Kasumi-1 (cell line): Measurements from ENCODE around the gene ARHGAP18.

Experiments
- DNase-seq, 2 experiments: peaks; one replicate each; lab custom pipeline; 2025; lab: John Stamatoyannopoulos, UW

The ARHGAP18 gene

DNA sequence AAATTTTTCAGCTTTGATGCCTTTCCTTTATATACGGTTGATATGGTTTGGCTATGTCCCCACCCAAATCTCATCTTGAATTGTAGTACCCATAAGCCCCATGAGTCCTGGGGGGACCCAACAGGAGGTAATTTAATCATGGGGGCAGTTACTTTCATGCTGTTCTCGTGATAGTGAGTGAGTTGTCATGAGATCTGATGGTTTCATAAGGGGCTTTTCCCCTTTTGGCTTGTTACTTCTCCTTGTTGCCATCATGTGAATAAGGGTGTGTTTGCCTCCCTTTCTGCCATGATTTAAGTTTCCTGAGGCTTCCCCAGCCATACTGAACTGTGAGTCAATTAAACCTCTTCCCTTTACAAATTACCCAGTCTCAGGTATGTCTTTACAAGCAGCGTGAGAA is 66.8 kb downstream of the ARHGAP18 start:
- DNase-seq = no peak

- no peak for DNase-seq
These were observed 67.7 kb downstream of the ARHGAP18 start for GRCh38 chr6:129642322-129642721.

DNA sequence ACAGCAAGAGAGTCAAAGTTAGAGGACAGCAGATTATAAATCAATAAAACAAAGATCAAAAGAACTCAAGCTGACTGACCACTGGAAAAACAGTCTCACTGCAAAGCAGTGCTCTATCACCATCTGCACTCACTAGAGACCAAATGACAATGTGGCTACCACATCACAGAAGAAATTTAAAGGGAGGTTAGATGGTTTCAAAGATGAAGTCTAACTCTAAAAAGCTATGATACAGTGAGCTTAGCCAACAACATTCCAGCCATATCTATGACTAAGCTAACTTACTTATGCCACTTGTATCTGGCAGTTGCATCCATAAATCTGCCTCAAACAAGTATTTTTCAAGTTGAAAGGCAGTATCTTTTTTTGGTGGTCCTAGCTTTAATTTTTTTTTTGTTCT is 68.6 kb downstream of the ARHGAP18 start:
- DNase-seq = no peak

- no peak for DNase-seq
These were observed 71.3 kb downstream of the ARHGAP18 start for GRCh38 chr6:129638686-129639085.

DNA sequence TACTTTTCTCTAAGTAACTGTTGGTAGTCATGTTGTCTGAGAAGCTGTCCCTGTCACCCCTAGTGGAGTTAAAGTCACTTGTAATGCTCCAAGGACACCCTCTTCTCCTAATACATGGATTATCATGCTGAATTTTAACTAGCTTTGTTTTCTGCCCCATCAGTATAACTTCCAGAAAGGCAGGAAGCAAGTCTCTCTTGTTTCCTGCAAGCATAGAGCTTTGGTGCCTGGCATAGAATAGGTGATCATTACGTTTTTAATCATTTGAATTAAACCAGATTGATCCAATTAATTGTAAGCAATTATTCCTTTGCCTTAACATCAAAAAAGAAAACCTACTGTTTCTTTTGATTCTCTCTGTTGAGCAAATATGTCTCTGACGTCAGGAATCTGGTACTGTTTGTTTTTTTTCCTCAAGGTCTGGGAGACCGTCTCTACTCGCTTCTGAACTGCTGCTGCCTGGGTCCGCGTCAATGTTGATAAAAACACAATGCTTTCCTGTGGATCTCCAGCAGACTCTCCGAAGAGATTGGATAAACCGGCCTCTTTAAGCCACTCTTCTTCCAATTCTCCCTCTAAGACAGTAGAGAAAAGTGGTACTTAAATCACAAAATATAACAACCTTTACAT is 71.8 kb downstream of the ARHGAP18 start:
- DNase-seq = no peak

GRCh38 chr6:129637340-129638054 is 72.5 kb downstream of the ARHGAP18 start:
- no peak for DNase-seq

DNA sequence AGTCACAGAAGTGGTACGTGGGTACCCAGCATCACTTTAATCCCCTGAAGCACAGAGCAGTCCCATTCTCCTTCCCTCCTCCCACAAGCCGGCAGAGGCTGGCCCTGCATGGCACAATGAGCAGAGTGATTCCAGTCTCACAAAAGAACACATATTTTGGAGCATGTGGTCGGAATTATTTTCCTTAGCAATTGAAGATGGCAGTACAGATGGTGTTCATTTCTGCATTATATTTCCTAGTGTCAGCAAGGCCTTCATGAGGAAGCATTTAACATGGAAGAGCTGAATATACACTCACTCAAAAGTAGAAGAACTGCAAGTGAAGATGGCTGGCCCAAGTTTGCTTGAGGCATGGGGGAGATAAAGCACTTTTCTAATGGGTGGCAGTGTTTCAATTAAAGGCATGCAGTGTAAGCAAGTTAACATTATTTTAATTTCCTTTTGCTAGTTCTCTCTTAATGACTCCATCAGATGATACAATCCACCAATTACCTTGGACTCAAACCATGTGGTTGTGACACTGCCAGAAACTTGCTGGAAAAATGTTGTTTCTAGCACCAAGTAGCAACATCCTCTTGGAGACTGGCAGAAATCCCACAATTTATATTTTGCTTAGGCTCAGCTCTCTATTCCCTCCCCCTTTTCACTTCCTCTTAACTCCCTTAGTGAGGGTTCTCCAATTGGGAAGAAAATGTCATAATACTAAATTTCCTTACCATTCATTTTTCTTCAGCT is 74.4 kb downstream of the ARHGAP18 start:
- DNase-seq = no peak

GRCh38 chr6:129634411-129635230 is 75.4 kb downstream of the ARHGAP18 start:
- DNase-seq = no peak

- DNase-seq = no peak
These were observed 76.4 kb downstream of the ARHGAP18 start for GRCh38 chr6:129633529-129633928.

GRCh38 chr6:129632172-129632613 is 77.8 kb downstream of the ARHGAP18 start:
- no peak for DNase-seq

GRCh38 chr6:129631070-129631469 is 78.9 kb downstream of the ARHGAP18 start:
- no peak for DNase-seq

GRCh38 chr6:129630596-129630995 is 79.4 kb downstream of the ARHGAP18 start:
- DNase-seq = no peak

DNA sequence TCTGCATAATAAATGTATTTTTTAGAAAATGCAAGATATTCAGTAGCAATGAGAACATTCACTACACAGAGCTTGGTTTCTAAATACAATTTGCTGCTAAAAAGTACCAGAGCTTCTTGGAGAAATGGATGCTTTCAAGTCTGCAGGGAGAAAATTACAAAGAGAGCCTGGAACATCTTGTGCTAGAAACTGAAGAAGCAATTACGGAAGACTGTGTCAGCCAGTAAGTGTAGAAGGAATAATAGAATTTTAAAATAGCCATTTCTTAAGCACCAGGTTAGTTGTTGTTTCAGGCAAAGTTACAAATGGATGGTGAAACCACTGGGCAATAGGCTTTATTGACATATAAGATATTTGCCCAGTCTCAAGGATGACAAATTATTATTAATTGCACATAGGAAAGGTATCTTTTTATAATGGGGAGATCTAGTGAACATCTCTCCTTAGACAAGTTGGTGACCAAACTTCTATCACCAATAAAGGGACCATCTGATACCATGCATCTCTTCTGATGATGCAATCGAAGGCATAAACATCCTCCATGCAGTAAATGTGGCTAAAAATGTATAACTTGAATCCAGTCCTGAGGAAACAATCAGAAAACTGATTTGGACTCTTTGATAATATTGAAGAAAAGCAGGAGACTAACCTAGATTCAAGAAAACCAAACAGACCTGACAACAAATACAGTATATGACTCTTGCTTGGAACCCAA is 81.7 kb downstream of the ARHGAP18 start:
- no peak for DNase-seq

- no peak for DNase-seq
These were observed 85.5 kb downstream of the ARHGAP18 start for GRCh38 chr6:129624488-129624887.

- no peak for DNase-seq
These were observed 86.8 kb downstream of the ARHGAP18 start for GRCh38 chr6:129623008-129623732.

- DNase-seq = no peak
These were observed 88.7 kb downstream of the ARHGAP18 start for GRCh38 chr6:129621252-129621651.

- no peak for DNase-seq
These were observed 89.8 kb downstream of the ARHGAP18 start for GRCh38 chr6:129620234-129620610.

- DNase-seq = no peak
These were observed 90.3 kb downstream of the ARHGAP18 start for GRCh38 chr6:129619579-129620233.

DNA sequence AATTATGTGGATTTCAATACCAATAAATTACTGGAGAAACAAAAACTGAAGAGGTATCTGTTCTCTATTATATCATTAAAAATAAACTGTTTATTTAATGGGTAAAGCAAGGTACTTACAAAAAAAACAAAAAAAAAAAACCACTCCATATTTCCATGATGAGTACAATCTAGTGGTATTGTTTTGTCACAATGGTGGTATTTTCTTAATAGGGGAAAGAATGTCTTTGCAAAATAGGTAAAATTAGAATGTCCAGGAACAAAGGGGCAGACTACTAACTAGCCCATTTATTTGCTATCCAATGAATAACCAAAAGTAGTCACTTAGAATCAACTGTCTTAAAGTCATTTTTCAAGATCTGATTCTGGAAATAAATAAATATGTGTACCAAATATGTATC is 92.0 kb downstream of the ARHGAP18 start:
- DNase-seq = no peak

GRCh38 chr6:129615496-129615895 is 94.5 kb downstream of the ARHGAP18 start:
- DNase-seq = no peak
